C4-2B (cell line): Measurements from ENCODE around the gene NOTO.

Experiments
- ZFX ChIP-seq: fragments of 450-650 bp; IDR thresholded peaks from 2 replicates; pipeline ENCODE4 v1.6.1; 2017
- TF ChIP-seq, protein P1 (sequence below): fragments of 450-650 bp; conservative IDR thresholded peaks from 2 replicates; pipeline ENCODE4 v1.5.1; 2017; ENCODE audit warnings: mild to moderate bottlenecking

DNA sequence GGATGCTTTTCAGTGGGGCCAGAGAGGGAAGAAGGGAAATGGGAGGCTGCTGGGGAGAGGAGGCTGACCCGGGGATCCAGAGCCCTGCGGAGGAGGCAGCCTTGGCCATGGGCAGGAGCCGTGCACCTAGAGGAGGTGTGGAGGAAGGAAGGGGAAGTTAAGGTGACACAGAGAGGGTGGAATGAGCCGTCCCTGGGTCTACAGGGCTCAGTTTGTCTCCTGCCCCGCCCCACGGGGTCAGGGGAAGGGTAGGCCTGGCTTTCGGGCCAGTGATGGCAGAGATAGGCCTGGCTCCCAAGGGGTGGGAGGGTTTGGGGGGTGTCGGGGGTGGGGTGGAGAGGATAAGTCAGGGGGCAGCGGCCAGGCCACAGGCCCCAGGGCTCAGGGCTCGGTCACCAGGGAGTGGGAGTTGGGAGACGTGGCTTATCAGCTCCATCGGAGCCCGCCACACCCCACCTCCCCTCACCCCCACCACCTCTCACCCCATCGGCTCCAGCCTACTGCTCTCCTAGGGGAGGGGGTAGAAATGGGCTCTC, 39.5 kb upstream of the NOTO start:
- TF ChIP-seq, protein P1, sequence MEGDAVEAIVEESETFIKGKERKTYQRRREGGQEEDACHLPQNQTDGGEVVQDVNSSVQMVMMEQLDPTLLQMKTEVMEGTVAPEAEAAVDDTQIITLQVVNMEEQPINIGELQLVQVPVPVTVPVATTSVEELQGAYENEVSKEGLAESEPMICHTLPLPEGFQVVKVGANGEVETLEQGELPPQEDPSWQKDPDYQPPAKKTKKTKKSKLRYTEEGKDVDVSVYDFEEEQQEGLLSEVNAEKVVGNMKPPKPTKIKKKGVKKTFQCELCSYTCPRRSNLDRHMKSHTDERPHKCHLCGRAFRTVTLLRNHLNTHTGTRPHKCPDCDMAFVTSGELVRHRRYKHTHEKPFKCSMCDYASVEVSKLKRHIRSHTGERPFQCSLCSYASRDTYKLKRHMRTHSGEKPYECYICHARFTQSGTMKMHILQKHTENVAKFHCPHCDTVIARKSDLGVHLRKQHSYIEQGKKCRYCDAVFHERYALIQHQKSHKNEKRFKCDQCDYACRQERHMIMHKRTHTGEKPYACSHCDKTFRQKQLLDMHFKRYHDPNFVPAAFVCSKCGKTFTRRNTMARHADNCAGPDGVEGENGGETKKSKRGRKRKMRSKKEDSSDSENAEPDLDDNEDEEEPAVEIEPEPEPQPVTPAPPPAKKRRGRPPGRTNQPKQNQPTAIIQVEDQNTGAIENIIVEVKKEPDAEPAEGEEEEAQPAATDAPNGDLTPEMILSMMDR, result no peak
- no peak for TF ChIP-seq ZFX
